ENCODE data around the gene NR1H4.
"Not testable (repeated sequence)": the region's sequence is repeated elsewhere in the genome, so short reads cannot be mapped to it uniquely, and the experiment has no call there.

The NR1H4 gene

DNA sequence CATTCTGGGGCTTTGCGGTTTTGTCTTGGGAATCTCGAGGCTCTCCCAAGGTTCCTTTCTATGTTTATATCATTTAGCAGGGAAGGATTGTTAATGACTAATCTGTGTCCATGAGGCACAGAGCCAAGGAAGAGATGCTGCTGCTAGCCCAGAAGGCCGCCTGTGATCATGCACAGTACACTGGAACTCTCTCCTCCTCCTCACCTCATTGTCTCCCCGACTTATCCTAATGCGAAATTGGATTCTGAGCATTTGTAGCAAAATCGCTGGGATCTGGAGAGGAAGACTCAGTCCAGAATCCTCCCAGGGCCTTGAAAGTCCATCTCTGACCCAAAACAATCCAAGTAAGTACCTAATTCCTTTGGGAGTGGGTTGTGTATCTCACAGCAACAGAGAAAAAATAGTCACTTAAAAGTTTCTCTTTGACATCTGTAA lies at the start of gene NR1H4:
TSS of gene NR1H4 (plus strand) at position 151 of the 435 bp plus-strand sequence. CDS start 19,458 bp downstream, outside the sequence.
- DNase-seq = no peak

DNA sequence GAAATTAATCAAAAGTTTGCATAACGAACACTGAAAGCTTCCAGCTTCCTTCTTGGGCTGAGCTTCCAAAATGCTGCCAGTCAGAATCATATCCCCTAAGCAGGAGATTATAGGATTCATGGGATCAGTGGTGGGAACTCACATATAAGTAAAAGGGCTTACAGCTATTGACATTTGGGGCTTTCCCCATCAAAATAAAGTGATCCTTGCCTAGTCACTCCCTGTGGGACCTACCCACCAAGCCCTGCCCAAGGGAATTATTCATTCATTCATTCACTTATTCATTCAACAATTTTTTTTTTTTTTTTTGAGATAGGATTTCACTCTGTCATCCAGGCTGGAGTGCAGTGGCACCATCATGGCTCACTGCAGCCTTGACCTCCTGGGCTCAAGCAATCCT lies 47.5 kb upstream of the NR1H4 start:
- no peak for DNase-seq

DNA sequence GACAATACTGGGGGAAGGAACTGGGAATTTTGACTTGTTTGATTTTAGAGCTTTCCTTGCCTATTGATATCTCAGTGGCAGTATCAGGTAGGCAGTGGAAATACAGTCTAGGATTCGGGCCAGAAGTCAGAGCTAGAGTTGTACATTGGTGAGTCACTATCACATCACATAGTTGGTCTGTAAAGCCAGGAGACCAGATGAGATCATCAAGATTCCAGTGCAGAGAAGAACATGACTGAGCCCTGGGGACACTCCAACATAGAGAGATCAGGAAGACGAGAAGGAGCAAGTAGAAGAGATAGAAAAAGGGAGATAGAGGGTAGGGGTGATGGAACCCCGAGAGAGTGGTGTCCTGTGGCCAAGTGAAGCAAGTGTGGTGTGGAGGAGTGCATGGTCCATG lies 46.6 kb upstream of the NR1H4 start:
- no peak for DNase-seq

DNA sequence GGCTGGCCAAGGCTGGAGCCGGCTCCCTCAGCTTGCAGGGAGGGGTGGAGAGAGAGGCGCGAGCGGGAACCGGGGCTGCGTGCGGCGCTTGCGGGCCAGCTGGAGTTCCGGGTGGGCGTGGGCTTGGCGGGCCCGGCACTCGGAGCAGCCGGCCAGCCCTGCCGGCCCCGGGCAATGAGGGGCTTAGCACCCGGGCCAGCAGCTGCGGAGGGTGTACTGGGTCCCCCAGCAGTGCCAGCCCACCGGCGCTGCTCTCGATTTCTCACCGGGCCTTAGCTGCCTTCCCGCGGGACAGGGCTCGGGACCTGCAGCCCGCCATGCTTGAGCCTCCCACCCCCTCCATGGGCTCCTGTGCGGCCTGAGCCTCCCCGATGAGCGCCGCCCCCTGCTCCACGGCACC lies 43.4 kb upstream of the NR1H4 start:
- not testable (repeated sequence) for DNase-seq

DNA sequence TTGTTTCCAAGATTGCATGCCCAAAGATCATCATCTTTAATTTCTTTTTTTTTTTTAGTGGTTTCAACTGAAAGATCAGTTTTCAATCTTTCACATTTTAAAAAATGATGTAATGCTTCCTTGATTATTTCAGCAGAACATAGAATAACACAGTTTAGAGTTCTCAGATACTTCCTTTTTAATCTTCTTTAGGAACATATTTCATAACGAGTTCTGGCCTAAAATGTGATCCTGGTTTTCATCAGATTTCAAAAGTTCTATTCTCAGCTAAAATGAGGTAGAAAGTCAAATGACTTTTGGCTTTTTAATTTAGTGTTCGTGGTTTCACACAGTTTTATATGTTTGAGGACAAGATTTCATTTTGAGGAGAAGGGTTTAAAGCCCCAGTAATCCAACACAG lies 40.0 kb upstream of the NR1H4 start:
- no peak for DNase-seq

DNA sequence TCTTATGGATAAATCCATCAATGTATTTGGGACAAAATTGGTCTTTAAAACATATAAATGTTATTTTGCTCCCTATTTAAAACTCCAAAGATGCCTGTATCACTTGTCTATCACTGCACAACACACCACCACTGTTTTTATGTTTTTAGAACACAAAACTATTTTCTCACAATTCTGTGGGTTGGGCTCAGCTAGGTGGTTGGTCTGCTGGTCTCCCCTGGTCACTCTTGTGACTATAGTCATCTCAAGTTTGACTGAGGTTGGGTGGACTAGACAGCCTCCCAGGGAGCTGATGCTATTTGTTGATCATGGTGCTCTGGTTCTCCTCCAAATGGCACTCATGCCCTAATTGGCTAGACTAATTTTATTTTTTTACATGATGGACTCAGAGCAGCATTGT lies 39.5 kb upstream of the NR1H4 start:
- DNase-seq = no peak

DNA sequence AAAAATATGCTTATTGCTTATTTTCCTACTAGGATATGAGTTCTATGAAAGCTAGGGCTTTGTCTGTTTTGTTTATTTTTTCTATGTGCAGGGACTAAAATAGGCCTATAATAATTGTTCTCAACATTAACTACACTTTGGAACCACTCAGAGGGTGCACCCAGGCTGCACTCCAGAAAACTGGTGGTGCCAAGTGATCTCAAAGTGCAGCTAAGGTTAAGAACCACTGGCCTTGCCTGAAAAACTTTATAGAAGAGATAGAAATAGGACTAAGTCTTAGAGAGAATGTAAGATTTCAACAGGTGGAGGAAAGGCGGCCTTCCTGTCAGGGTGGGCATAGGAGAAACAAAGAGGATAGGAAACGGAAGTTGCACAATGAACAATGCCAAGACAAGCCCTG lies 37.7 kb upstream of the NR1H4 start:
- no peak for DNase-seq

DNA sequence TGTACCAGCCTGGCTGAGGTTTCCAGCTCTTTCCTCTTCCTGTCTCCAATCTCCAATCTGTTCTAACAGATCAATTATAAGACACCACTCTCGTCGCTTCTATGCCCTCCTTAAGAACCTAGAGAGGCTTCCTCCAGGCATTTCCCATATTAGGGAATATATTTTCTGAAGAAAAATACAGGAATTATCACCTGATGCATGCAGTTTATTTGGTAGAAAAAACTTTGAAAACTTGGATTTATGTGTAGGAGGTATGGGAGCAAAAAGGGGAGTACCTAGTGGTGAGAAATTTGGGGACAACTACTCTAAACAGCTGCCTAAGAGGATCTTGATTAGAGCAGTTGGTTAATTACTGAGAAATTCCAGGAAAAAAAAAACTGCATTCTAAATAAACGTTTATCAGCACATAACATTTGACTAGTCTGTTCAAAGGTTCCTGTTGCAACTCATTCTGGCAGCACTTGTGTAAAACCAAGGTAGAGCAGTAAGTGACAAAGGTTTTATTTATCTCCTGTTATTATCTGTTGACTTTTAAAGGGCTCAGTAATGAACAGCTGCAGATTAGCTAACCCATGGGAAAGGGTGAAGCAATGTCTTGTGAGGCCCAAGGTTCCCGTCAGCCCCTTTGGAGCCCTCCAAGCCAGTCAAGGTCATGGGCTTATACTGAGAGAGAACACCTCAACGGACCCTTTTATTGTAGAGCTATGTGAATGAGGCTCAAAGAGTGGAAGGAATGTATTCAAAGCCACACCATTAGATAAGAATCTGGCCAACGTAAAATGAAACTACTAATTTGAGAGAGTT lies 36.4 kb upstream of the NR1H4 start:
- no peak for DNase-seq

DNA sequence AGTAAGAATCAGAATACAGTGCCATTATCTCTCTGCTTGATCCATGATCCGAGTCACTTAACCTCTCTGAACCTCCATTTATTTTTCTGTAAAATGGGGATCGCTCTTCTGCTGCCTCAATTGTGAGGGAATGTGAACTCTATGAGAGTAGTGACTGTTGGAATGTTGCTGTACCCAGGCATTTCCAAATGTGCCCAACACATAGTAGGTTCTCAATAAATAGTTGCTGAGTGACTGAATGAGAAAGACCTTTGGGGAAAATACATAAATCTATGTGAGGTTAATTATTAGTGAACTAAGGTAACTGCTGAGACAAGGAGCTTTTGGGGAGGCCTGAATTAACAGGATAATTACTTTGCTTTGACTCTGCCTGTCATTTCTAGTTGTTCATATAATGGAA lies 33.9 kb upstream of the NR1H4 start:
- DNase-seq = no peak

DNA sequence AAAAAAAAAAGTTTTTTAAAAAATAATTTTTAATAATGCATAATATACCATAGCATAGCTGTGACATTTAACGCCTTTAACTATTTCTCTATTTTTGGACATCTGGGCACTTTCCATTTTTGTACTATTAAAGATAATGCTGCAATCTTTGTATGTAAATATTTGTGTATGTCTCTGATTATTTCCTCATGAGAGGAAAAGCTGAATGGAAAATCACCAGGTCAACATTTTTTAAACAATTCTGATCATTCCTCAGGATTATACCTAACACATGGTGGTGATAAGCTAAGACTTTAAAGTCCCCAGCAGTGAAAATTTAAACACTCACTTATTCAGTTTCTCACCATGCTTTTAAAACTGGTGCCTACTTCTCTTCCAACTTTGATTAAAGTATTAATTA lies 31.3 kb upstream of the NR1H4 start:
- DNase-seq = no peak

DNA sequence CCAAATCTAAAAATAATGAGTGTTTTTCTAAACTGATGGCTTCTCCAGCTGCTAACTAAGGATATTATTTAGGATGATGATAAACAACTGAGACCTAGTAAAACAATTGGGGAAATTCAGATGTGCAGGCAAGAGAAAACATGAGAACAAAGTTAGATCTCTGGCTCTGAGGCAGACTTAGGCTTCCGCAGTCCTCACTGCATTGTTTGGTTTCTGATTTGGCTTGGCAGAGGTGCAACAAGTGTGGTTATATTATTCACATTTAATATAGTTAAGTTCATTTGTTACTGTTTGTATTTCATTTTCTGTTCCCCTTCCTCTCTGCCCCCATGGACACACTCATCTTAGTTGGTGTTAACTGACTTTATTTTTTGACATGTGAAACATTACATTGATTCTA lies 30.2 kb upstream of the NR1H4 start:
- DNase-seq = no peak

DNA sequence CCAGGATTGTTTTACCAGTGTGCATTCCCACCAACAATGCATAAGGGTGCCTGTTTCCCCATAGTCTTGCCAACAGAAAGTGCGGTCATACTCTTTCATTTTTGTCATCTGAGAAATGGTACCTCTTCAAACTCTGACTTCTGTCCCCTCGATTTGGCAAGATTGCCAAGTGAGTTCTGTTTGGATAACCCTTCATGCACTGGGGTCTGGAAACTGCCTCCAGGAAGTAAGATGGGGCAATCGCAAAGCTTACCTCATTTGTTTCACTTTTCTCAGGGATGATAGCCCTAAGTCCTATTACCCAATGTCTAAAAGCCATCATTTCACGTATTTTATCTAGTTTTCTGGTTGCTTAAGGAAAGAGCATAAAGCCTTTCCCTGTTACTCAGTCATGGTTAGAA lies 28.6 kb upstream of the NR1H4 start:
- no peak for DNase-seq

DNA sequence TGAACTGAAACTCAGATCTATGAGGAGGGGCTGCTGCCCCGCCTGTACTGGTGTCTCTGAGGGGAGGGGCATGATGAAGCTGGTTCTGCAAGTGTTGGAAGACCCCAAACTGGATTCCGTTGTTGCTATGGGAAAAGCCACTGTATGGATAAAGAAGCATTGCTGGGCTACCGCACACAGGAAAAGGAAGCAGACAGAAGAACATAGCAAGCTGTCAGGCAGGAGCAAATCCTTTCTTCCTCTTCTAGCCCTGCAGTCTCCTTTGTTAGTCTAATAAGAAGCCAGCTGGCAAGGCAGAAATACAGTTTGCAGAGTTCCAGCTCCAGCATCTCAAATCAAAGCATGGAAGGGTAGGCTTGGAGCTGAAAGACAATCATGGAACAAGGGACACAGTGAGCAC lies 26.3 kb upstream of the NR1H4 start:
- DNase-seq = no peak

DNA sequence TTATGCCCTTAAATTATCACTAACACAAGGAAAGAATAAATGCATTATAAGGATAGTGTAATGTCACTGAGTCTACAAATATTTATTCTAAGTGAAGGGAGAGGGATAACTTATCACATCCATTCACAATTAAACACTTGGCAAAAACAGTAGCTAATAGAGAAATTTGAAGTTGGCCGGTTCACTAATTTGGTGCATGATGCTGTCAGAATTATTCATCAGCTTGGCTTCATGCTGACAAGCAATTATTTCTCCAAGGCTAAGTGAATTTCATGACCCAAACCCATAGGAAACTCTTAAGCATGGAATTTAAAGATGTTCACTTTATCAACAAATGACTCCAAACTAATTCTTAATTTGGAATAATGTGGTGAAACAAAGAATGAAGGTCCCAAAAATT lies 25.0 kb upstream of the NR1H4 start:
- DNase-seq = no peak

DNA sequence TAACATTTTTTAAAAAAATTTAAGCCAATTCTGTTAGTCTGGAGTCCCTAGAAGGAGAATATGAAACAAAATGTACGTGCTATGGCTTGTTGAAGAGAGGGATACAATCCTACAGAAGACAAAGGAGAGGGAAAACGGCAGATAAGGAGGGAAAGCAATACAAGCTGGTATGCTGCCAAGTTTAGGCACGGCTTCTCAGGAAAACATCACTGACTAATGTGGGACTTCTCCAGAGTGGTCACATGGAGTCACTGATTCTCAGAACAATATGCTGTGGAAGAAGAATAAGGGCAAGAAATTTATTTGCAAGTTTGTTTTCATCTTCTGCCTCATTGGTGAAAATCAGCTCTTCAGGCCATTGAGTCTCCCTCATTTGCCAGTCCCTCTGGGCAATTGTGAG lies 22.9 kb upstream of the NR1H4 start:
- DNase-seq = no peak

DNA sequence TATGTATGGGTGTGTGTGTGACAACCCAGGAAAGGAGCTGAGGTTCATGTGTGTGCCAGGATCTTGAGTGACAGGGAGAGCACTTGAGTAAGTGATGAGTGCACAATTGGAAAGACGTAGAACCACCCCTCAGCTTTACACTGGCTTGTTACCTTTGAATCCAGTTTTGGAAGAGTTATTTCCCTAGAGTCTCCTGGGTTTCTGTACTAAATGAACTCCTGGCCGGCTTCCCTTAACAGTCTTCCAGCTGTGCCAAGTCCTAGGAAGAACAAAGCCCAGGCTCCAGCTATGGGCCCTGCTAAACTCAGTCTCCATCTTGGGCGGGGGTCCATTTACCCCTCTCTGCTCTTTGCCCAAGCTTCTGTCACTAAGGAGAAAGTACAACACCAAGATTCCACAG lies 19.7 kb upstream of the NR1H4 start:
- no peak for DNase-seq

DNA sequence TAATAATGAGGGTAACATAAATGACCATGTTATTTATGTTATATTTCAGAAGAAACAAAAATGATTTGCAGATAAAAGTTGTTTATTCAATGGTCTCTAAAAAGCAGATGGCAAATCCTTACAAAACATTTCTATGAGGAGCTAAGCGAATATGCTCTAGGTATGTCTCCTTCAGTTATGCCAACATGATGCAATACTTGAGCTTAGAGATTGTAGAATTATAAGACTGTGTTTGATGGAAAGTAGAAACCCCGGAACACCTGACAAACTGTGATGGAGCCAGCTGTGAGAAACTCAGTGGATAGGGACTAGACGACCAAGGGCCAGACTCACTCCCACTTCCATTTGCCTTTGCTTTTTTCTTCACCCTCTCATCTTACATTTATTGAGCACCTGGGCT lies 17.8 kb upstream of the NR1H4 start:
- DNase-seq = no peak

DNA sequence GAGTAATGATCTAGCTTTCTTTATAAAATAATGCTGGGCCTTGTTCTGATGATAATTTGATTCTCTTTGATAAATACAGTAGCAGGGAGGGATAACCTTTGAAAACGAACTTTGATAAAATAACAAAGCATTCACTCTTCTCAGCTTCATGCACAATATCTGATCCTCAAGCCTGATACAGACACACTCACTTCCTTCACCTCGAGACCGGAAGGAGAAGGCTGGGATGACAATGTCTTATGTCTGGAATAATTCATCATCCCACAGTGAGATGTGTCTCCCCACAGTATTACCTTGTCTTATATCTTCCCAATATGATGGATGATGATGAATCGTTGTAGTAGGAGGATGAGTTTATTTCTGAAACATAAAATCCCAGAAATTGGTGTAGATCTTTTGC lies 15.5 kb upstream of the NR1H4 start:
- DNase-seq = no peak

DNA sequence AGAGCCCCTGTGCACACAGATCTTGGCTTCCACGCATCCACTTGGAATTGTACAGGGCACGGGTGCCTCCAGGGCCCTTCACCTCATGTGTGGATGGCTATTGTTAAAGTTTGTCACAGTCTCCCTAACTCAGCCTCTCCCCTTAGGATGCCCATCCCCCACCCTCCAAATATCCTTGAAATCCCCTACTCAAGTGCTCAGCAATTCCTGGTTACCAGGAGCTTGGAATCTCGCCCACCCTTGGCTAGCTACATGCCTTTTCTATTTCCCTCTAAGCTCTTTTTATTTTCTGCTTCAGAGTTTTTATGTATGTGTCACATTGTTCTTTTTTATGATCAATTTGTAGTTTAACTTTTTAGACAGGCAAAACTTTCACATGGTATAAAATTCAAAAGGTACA lies 13.0 kb upstream of the NR1H4 start:
- no peak for DNase-seq

DNA sequence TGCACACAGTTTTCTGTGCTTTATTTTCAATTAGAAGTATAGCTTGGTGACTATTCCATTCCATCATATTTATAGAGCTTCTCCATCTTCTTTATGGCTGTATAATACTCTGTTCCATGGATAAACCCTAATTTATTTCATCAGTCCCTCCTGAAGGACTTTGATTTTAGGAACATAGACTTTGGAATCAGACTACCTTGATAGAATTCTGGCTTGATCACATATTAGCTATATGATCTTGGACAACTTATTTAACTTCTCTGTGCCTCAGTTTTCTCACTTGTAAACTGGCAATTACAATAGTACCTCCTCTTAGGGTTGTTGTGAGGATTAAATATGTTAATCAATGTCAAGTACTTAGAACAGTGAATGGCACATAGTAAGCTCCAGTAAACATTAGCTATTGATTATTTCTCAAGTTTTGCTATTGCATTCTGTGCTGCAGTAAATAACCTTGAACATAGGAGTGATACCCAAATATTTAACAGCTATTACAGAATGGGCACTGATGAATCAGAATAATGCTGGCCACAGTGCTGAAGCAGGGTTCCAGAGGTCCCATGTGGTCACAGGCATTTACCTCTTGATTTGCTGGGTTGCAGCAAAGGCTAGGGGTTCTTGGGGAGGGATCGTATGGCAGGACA lies 12.2 kb upstream of the NR1H4 start:
- DNase-seq = no peak

DNA sequence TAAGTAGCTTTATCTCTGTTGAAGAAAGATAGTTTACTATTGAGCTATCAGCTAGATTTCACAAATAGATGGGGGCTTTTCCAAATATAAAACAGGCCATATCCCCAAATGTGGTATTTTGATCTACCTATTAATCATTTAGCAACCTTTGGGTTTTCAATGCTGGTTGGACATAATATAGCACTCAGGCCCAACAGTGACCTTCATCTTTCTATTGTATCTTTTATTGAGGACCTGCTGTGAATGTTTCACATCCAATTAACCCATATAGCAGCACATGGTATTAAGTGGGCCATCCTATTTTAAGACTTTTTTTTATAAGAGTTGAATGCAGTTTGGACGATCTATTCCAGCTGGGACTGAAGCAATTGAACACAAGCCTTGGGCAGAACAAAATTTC lies 10.0 kb upstream of the NR1H4 start:
- no peak for DNase-seq

DNA sequence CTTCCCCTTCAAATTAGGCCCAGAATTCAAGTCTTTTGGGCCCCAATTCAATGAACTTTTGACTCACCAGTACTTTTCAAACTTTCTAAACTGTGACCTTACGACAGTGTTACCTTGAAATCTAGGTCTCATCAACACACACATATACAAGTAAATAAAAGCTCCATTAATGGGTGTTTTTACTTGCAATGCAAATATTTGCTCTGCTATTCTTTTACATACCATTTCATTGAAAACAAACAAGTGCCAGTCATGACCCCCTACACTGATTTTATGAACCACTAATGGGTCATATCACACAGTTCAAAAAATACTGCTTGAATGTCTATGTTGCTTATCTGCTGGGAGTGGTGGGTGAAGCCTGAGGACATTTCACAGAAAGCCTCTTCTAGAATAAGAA lies 9.1 kb upstream of the NR1H4 start:
- no peak for DNase-seq

DNA sequence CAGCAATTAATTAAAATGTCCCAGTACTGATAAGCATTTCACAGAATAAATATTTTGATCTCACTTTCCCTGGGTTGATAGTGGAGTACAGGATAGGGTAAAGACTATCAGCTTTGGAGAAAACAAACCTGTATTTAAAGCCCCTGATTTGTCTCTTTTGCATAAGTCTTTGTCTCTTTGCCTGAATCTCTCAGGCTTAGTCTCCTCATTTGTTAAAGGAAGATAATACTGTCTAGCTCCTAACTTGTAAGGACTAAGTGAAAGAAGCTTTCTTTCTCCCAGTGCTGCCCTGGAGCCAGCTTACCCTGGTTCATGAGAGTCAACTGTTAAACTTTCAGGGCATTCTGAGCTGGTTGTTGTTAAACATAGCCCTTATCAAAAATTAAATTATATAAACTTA lies 5.5 kb upstream of the NR1H4 start:
- DNase-seq = no peak

DNA sequence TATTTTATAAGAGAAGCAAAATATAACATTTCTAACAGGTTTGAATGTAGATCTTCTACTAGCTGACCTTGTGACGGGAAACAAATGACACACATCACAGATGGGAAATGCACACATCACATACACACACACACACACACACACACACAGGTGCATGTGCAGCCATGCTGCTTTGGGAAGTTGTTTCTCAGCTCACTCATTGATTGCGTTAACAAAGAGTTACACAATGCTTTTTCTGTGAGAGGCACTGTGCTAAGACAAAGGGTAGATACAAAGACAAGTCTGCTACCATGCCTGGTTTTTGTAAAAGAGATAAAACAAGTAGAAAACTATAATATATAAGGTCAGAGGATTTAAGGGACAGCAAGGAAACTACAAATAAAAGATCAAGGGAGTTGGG lies 1.3 kb upstream of the NR1H4 start:
- no peak for DNase-seq
